CD4-positive, alpha-beta T cell treated with Interleukin-15 for 1 hour (primary cell): ENCODE data around the gene SMAD3.
A peak's percentile ranks its signal among the peaks of the same experiment; 100 is the strongest.

ENCODE experiments used
- DNase-seq: peaks from one replicate; pipeline ENCODE4 v3.0.0-alpha.2; 2020

The SMAD3 gene

GRCh38 chr15:67186226-67186649, 120.8 kb downstream of the SMAD3 start:
- peak; percentile 41 for DNase-seq

- no peak for DNase-seq
Observed at GRCh38 chr15:67186688-67187087, 121.3 kb downstream of the SMAD3 start.

GRCh38 chr15:67187351-67187854, 122.0 kb downstream of the SMAD3 start:
- no peak for DNase-seq

- DNase-seq: no peak
Observed at GRCh38 chr15:67188551-67189218, 123.3 kb downstream of the SMAD3 start.

GRCh38 chr15:67189326-67190051, 124.1 kb downstream of the SMAD3 start:
- no peak for DNase-seq

GRCh38 chr15:67190326-67190725, 124.9 kb downstream of the SMAD3 start:
- DNase-seq: no peak

GRCh38 chr15:67190813-67191212, 125.4 kb downstream of the SMAD3 start:
- DNase-seq: no peak

GRCh38 chr15:67192185-67192820, 126.9 kb downstream of the SMAD3 start:
- DNase-seq: no peak

GRCh38 chr15:67193223-67193990, 128.0 kb downstream of the SMAD3 start:
- no peak for DNase-seq

GRCh38 chr15:67194171-67195114, 129.0 kb downstream of the SMAD3 start:
- no peak for DNase-seq

GRCh38 chr15:67195305-67195704, 129.9 kb downstream of the SMAD3 start:
- no peak for DNase-seq

GRCh38 chr15:67196222-67196621, 130.8 kb downstream of the SMAD3 start:
- no peak for DNase-seq

- DNase-seq: no peak
Observed at GRCh38 chr15:67196672-67197363, 131.4 kb downstream of the SMAD3 start.

GRCh38 chr15:67197364-67197695, 131.9 kb downstream of the SMAD3 start:
- no peak for DNase-seq

- DNase-seq: no peak
Observed at GRCh38 chr15:67198157-67198754, 132.9 kb downstream of the SMAD3 start.

- DNase-seq: no peak
Observed at GRCh38 chr15:67199391-67199790, 134.0 kb downstream of the SMAD3 start.

- DNase-seq: no peak
Observed at GRCh38 chr15:67199881-67200763, 134.7 kb downstream of the SMAD3 start.

GRCh38 chr15:67201136-67201535, 135.7 kb downstream of the SMAD3 start:
- DNase-seq: no peak

GRCh38 chr15:67202091-67202490, 136.7 kb downstream of the SMAD3 start:
- no peak for DNase-seq

- no peak for DNase-seq
Observed at GRCh38 chr15:67202991-67203390, 137.6 kb downstream of the SMAD3 start.
